HEK293T (cell line): ENCODE data around the gene CADPS2.

Source experiments
- BHLHE40 ChIP-seq: fragments of 450-650 bp; IDR thresholded peaks from 2 replicates; pipeline ENCODE4 v1.6.1; 2016; ENCODE audit warnings: mild to moderate bottlenecking, moderate library complexity, borderline replicate concordance
- ELF4 ChIP-seq: fragments of 450-650 bp; IDR thresholded peaks from 2 replicates; pipeline ENCODE4 v1.6.1; 2017; ENCODE audit warnings: antibody characterized with exemption
- FOXA1 ChIP-seq: fragments of 450-650 bp; IDR thresholded peaks from 2 replicates; pipeline ENCODE4 v1.6.1; 2016; ENCODE audit warnings: mild to moderate bottlenecking
- FOXK2 ChIP-seq: fragments of 450-650 bp; IDR thresholded peaks from 2 replicates; pipeline ENCODE4 v1.6.1; 2016; ENCODE audit warnings: mild to moderate bottlenecking
- FOXM1 ChIP-seq: fragments of 450-650 bp; IDR thresholded peaks from 2 replicates; pipeline ENCODE4 v1.6.1; 2017; ENCODE audit warnings: mild to moderate bottlenecking, borderline replicate concordance
- HDGF ChIP-seq: fragments of 450-650 bp; IDR thresholded peaks from 2 replicates; pipeline ENCODE4 v1.6.1; 2017; ENCODE audit warnings: antibody characterized with exemption, borderline replicate concordance
- LEF1 ChIP-seq: fragments of 450-650 bp; IDR thresholded peaks from 2 replicates; pipeline ENCODE4 v1.6.1; 2017; ENCODE audit warnings: mild to moderate bottlenecking, borderline replicate concordance
- NFRKB ChIP-seq: fragments of 450-650 bp; IDR thresholded peaks from 2 replicates; pipeline ENCODE4 v1.6.1; 2016; ENCODE audit warnings: mild to moderate bottlenecking, moderate library complexity
- PKNOX1 ChIP-seq: fragments of 450-650 bp; IDR thresholded peaks from 2 replicates; pipeline ENCODE4 v1.6.1; 2016
- SP1 ChIP-seq: fragments of 450-650 bp; IDR thresholded peaks from 2 replicates; pipeline ENCODE4 v1.6.1; 2017
- SUZ12 ChIP-seq: fragments of 450-650 bp; IDR thresholded peaks from 2 replicates; pipeline ENCODE4 v1.6.1; 2016; ENCODE audit warnings: mild to moderate bottlenecking
- TARDBP ChIP-seq: fragments of 450-650 bp; IDR thresholded peaks from 2 replicates; pipeline ENCODE4 v1.6.1; 2016

- TF ChIP-seq FOXK2 (no peak), SUZ12 (no peak), FOXM1 (no peak), TARDBP (no peak), BHLHE40 (no peak), FOXA1 (no peak), HDGF (no peak), LEF1 (no peak), SP1 (no peak), PKNOX1 (no peak), ELF4 (no peak), NFRKB (no peak)
These were observed 394.3 kb downstream of the CADPS2 start for GRCh38 chr7:122492007-122492406.
